NCI-H2081 (cell line): Measurements from ENCODE around the gene MMP24.

Source experiments
- DNase-seq, 2 experiments: peaks; one replicate each; lab custom pipeline; 2025; lab: John Stamatoyannopoulos, UW

The MMP24 gene

GRCh38 chr20:35279040-35279439, 52.5 kb downstream of the MMP24 start:
- no peak for DNase-seq

- DNase-seq, result no peak
Measured at GRCh38 chr20:35279533-35280174, 53.2 kb downstream of the MMP24 start.

GRCh38 chr20:35280523-35280922, 54.0 kb downstream of the MMP24 start:
- DNase-seq, result no peak

- DNase-seq, result no peak
Measured at GRCh38 chr20:35281506-35282101, 55.1 kb downstream of the MMP24 start.

GRCh38 chr20:35283441-35284266, 57.2 kb downstream of the MMP24 start:
- DNase-seq, result no peak

- peak; percentile 83 to 88 for DNase-seq
Measured at GRCh38 chr20:35284267-35284991, 57.9 kb downstream of the MMP24 start, which contains the start of gene EIF6. TSS of gene EIF6 (minus strand) at chr20:35284772. CDS start at chr20:35284487, 285 bp downstream.

- DNase-seq, result no peak
Measured at GRCh38 chr20:35284992-35285805, 58.7 kb downstream of the MMP24 start.

- no peak for DNase-seq
Measured at GRCh38 chr20:35285806-35286076, 59.3 kb downstream of the MMP24 start.

- DNase-seq, result no peak
Measured at GRCh38 chr20:35286077-35286898, 59.8 kb downstream of the MMP24 start.

- no peak for DNase-seq
Measured at GRCh38 chr20:35286899-35287508, 60.5 kb downstream of the MMP24 start.

GRCh38 chr20:35287509-35288324, 61.2 kb downstream of the MMP24 start:
- DNase-seq, result no peak

GRCh38 chr20:35288325-35289060, 62.0 kb downstream of the MMP24 start:
- DNase-seq, result no peak

GRCh38 chr20:35290186-35290886, 63.8 kb downstream of the MMP24 start:
- DNase-seq, result no peak

- DNase-seq, result no peak
Measured at GRCh38 chr20:35290887-35291417, 64.5 kb downstream of the MMP24 start.

- no peak for DNase-seq
Measured at GRCh38 chr20:35291654-35292503, 65.4 kb downstream of the MMP24 start, which contains the start of gene FAM83C. TSS of gene FAM83C (minus strand) at chr20:35292425. CDS start at chr20:35292304, 121 bp downstream.

GRCh38 chr20:35292504-35293285, 66.2 kb downstream of the MMP24 start:
- no peak for DNase-seq
